Liver (tissue), 3 donors: ENCODE data around the gene HOMER3.

Experiments used
- FOXA1 ChIP-seq: IDR thresholded peaks from 2 replicates; pipeline ENCODE4 v1.6.1; 2016; ENCODE audit warnings: antibody characterized with exemption
- FOXA2 ChIP-seq: IDR thresholded peaks from 2 replicates; pipeline ENCODE4 v1.6.1; 2016; ENCODE audit warnings: antibody characterized with exemption
- GABPA ChIP-seq, 2 donors: IDR thresholded peaks in 1 of 2; conservative IDR thresholded peaks in 1 of 2; 2 replicates each; pipeline ENCODE4 v1.6.1; 2016; ENCODE audit warnings: antibody characterized with exemption in 2 of 2, mild to moderate bottlenecking in 1 of 2, moderate library complexity in 1 of 2
- HNF4A ChIP-seq, 2 donors: conservative IDR thresholded peaks; 2 replicates each; pipeline ENCODE4 v1.6.1; 2016; ENCODE audit warnings: antibody characterized with exemption in 2 of 2, mild to moderate bottlenecking in 2 of 2
- JUND ChIP-seq, 2 donors: IDR thresholded peaks; 2 replicates each; pipeline ENCODE4 v1.6.1; 2016; ENCODE audit warnings: antibody characterized with exemption in 2 of 2
- RAD21 ChIP-seq, 2 donors: IDR thresholded peaks; 2 replicates each; pipeline ENCODE4 v1.6.1; 2016; ENCODE audit warnings: antibody characterized with exemption in 2 of 2, mild to moderate bottlenecking in 2 of 2
- RXRA ChIP-seq, 2 donors: IDR thresholded peaks; 2 replicates each; pipeline ENCODE4 v1.6.1; 2017 to 2018; ENCODE audit warnings: antibody characterized with exemption in 2 of 2, mild to moderate bottlenecking in 1 of 2
- SP1 ChIP-seq: IDR thresholded peaks from 2 replicates; pipeline ENCODE4 v1.6.1; 2018; ENCODE audit warnings: antibody characterized with exemption, mild to moderate bottlenecking
- TAF1 ChIP-seq: conservative IDR thresholded peaks from 2 replicates; pipeline ENCODE4 v1.6.1; 2016; ENCODE audit warnings: antibody characterized with exemption, mild to moderate bottlenecking
- YY1 ChIP-seq: IDR thresholded peaks from 2 replicates; pipeline ENCODE4 v1.6.1; 2016; ENCODE audit warnings: antibody characterized with exemption, mild to moderate bottlenecking
- TF ChIP-seq, protein P1 (sequence below): fragments of 150-350 bp; IDR thresholded peaks from 2 replicates; pipeline ENCODE4 v1.5.1; 2017; ENCODE audit warnings: improper control_type of control experiment, low read depth, low read length; ENCODE audit not compliant: missing input control
- TF ChIP-seq, protein P2 (sequence below): IDR thresholded peaks from 2 replicates; pipeline ENCODE4 v1.6.1; 2016; ENCODE audit warnings: antibody characterized with exemption
- TF ChIP-seq, protein P3 (sequence below): IDR thresholded peaks from 2 replicates; pipeline ENCODE4 v1.6.1; 2016; ENCODE audit warnings: antibody characterized with exemption
- donor health status: healthy.
- donor health status: healthy.

DNA sequence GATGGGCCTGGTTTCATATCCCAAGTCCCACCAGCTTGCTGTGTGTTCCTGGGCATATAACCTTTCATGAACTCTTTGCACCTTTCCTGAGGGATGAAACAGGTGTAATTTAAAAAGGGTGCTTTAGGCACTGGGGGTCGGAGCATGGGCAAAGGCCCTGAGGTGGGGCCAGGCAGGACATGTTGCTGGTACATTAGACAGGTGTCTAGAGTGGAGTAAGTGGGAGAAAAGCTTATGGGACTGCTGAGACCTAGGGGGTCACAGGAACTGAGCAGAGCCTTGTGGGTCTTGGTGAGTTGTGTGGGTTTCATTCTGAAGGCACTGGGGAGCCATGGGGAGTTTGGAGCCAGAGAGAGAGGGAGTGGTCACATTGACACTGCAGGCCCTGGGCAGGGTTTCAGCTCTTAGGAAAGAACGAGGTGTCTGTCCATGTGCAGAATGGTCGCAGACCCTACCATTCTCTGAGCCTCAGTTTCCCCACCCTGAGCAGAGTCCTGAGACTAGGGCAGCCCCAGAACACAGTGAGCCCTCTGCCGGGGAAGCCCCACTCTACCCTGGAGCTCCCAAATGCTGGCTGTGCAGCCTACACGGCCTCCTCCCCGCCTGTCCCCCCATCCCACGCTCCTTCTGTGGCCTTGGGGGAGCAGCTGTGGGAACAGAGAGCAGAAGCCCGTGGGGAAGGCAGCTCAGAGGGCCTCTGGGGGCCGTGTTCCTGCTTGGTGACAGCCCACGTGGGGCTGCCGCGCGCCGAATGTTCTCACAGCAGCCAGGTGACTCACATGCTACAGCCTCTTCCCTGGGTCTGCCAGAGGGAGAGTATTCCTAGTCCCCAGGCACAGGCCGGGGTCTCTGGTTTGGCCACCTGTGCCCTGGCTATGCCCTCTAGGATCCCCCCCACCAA lies 7.3 kb upstream of the HOMER3 start:
- TF ChIP-seq, protein P1, sequence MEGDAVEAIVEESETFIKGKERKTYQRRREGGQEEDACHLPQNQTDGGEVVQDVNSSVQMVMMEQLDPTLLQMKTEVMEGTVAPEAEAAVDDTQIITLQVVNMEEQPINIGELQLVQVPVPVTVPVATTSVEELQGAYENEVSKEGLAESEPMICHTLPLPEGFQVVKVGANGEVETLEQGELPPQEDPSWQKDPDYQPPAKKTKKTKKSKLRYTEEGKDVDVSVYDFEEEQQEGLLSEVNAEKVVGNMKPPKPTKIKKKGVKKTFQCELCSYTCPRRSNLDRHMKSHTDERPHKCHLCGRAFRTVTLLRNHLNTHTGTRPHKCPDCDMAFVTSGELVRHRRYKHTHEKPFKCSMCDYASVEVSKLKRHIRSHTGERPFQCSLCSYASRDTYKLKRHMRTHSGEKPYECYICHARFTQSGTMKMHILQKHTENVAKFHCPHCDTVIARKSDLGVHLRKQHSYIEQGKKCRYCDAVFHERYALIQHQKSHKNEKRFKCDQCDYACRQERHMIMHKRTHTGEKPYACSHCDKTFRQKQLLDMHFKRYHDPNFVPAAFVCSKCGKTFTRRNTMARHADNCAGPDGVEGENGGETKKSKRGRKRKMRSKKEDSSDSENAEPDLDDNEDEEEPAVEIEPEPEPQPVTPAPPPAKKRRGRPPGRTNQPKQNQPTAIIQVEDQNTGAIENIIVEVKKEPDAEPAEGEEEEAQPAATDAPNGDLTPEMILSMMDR = no peak
- TF ChIP-seq JUND (IDR thresholded peaks at IDR 0.05) (no peak), RXRA (IDR thresholded peaks at IDR 0.05) (no peak), RAD21 (IDR thresholded peaks at IDR 0.05) (no peak), TAF1 (no peak), FOXA1 (no peak), YY1 (no peak), HNF4A (conservative IDR thresholded peaks at IDR 0.05) (no peak), SP1 (no peak), GABPA (IDR thresholded peaks at IDR 0.05 in 1 of 2, conservative IDR thresholded peaks at IDR 0.05 in 1 of 2) (no peak), FOXA2 (no peak)
- TF ChIP-seq, protein P2, sequence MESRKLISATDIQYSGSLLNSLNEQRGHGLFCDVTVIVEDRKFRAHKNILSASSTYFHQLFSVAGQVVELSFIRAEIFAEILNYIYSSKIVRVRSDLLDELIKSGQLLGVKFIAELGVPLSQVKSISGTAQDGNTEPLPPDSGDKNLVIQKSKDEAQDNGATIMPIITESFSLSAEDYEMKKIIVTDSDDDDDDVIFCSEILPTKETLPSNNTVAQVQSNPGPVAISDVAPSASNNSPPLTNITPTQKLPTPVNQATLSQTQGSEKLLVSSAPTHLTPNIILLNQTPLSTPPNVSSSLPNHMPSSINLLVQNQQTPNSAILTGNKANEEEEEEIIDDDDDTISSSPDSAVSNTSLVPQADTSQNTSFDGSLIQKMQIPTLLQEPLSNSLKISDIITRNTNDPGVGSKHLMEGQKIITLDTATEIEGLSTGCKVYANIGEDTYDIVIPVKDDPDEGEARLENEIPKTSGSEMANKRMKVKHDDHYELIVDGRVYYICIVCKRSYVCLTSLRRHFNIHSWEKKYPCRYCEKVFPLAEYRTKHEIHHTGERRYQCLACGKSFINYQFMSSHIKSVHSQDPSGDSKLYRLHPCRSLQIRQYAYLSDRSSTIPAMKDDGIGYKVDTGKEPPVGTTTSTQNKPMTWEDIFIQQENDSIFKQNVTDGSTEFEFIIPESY = no peak
- TF ChIP-seq, protein P3, sequence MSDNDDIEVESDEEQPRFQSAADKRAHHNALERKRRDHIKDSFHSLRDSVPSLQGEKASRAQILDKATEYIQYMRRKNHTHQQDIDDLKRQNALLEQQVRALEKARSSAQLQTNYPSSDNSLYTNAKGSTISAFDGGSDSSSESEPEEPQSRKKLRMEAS = no peak
